K562 (cell line): ENCODE results near the gene NAV2. TPM values are rescaled to one million over a fixed set of nuclear protein-coding genes. Genes with fewer than 3 reads are reported as not detected.

Experiments
- ATF1 ChIP-seq, 2 experiments: fragments of 450-650 bp in 1 of 2; IDR thresholded peaks; 2 replicates each; pipeline ENCODE4 v1.6.1; 2016; ENCODE audit warnings: missing compliant biosample characterization in 1 of 2, missing genetic modification characterization in 1 of 2
- GTF2F1 ChIP-seq: IDR thresholded peaks from 2 replicates; pipeline ENCODE4 v1.6.1; 2011; ENCODE audit warnings: low read depth, low read length, improper control_type of control experiment
- HNRNPLL ChIP-seq: fragments of 200-400 bp; formaldehyde crosslinking; IDR thresholded peaks from 2 replicates; pipeline ENCODE4 v1.6.1; 2017; ENCODE audit warnings: low read length, low read depth, mild to moderate bottlenecking; ENCODE audit not compliant: poor library complexity, severe bottlenecking
- JUN ChIP-seq, 2 experiments: sonication (generic) in 1 of 2; formaldehyde crosslinking in 1 of 2; IDR thresholded peaks; 2 replicates each; pipeline versions ENCODE4 v1.6.1 to v1.8.0; 2012 to 2022; ENCODE audit warnings: borderline replicate concordance in 2 of 2, mild to moderate bottlenecking in 2 of 2, improper control_type of control experiment in 1 of 2, low read depth in 1 of 2, low read length in 1 of 2, missing genetic modification reagents in 1 of 2
- PHTF2 ChIP-seq: fragments of 250-450 bp; sonication (Bioruptor Pico); IDR thresholded peaks from 2 replicates; pipeline ENCODE4 v1.5.0; 2021; ENCODE audit warnings: mild to moderate bottlenecking
- RBM25 ChIP-seq: fragments of 200-400 bp; formaldehyde crosslinking; IDR thresholded peaks from 2 replicates; pipeline ENCODE4 v1.6.1; 2018; ENCODE audit warnings: low read length, low read depth, moderate library complexity; ENCODE audit not compliant: severe bottlenecking
- RBM34 ChIP-seq: fragments of 200-400 bp; formaldehyde crosslinking; IDR thresholded peaks from 2 replicates; pipeline ENCODE4 v1.6.1; 2018; ENCODE audit warnings: low read length, borderline replicate concordance; ENCODE audit not compliant: insufficient read depth
- RFX7 ChIP-seq: fragments of 250-450 bp; sonication (Bioruptor Pico); IDR thresholded peaks from 2 replicates; pipeline ENCODE4 v1.5.1; 2021; ENCODE audit warnings: mild to moderate bottlenecking
- ZFX ChIP-seq: sonication (generic); formaldehyde crosslinking; IDR thresholded peaks from 2 replicates; pipeline ENCODE4 v1.8.0; 2022; ENCODE audit warnings: mild to moderate bottlenecking, missing genetic modification reagents, moderate library complexity
- ZNF507 ChIP-seq: conservative IDR thresholded peaks from 2 replicates; pipeline ENCODE4 v1.6.1; 2017; ENCODE audit warnings: missing genetic modification characterization, missing compliant biosample characterization
- polyA plus RNA-seq, 8 experiments: library from polyadenylated mRNA; depleted of rRNA in 4 of 8; stranded (reverse) in 5 of 8; unstranded in 3 of 8; fragments of >200 nt; fragmentation: Nextera tagmentation in 2 of 8; fragmentation: Illumina TruSeq in 1 of 8; extraction: Ambion mirVana in 2 of 8; extraction: Trizol in 1 of 8; gene quantifications; 2 replicates each; pipeline versions ENCODE4 v1.2.1 to v1.2.3, GENCODE V29; 2011 to 2014; ENCODE audit warnings: inconsistent platforms in 1 of 8, missing spikeins in 1 of 8
- total RNA-seq, 7 experiments: library from RNA; depleted of rRNA in 6 of 7; stranded (reverse); fragments of >200 nt in 6 of 7; fragmentation: Illumina TruSeq in 2 of 7; extraction: Trizol in 2 of 7; gene quantifications; 2 replicates each; pipeline versions ENCODE4 v1.2.1 to v1.2.3, GENCODE V29; 2011 to 2021; ENCODE audit warnings: low replicate concordance in 1 of 7
- TF ChIP-seq, protein P1 (sequence below), 2 experiments: fragments of 450-650 bp in 1 of 2; sonication (generic) in 1 of 2; formaldehyde crosslinking in 1 of 2; IDR thresholded peaks in 1 of 2; conservative IDR thresholded peaks in 1 of 2; 2 replicates each; pipeline versions ENCODE4 v1.6.1 to v1.8.1; 2016 to 2023; ENCODE audit warnings: mild to moderate bottlenecking in 2 of 2, moderate library complexity in 2 of 2, inconsistent platforms in 1 of 2, missing genetic modification reagents in 1 of 2
- TF ChIP-seq, protein P2 (sequence below): fragments of 250-450 bp; sonication (Bioruptor Pico); IDR thresholded peaks from 2 replicates; pipeline ENCODE4 v1.5.0; 2020; ENCODE audit warnings: mild to moderate bottlenecking, borderline replicate concordance
- TF ChIP-seq, protein P3 (sequence below): fragments of 450-650 bp; IDR thresholded peaks from 2 replicates; pipeline ENCODE4 v1.6.1; 2017; ENCODE audit warnings: antibody characterized with exemption
- TF ChIP-seq, protein P4 (sequence below): sonication (generic); formaldehyde crosslinking; IDR thresholded peaks from 2 replicates; pipeline ENCODE4 v1.8.0; 2023; ENCODE audit warnings: missing genetic modification reagents, mild to moderate bottlenecking, borderline replicate concordance

NAV2 gene
- total and polyA plus RNA-seq, 9 of the 15 experiments (the other 6 are each of a cell fraction or from before 2014, with no cell fraction given): 0.03 to 0.35 (median 0.05) TPM

DNA sequence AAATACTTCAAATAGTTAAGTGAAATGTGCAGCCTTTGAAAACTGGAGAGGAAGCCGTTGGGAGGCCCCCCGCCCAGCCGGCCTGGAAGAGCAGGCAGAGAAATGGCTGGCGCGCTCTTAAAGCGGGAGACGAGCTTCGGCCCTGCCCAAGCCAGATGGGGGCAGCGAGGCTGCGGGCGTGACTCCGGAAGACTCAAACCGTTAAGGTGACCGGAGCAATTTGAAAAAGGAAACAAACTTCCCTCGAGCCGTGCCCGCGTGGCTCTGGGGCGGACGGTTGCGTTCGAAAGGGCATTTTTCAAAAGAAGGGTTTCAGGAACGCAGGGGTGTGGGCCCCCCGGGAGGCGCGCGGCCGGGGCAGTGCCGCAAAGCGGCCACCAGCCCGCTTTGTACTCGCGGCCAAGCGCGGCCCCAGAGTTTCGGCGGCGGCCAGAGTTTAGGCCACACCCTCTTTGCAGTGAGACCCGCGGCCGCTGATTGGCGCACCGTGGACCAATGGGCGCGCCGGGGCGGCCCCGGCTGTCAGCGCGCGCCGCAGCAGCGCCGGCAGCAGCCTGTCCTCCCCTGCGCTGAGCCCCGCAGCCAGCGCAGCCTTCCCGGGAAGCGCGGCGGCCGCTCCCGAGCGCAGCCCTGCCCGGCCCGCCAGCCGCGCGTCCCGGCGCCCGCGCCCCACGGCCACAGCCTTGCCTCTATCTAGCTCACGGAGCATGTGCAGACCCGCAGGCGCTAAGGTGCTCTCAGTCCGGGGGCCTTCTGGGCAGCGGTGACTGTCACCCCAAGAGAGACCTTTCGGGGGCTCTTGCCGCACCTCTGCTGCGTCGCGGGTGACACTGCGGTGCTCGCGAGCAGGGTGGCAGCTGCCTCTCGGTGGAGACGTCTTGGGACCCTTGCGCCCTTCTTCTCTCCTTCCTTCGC lies at the start of gene NAV2 (continued):
- TF ChIP-seq, protein P1, sequence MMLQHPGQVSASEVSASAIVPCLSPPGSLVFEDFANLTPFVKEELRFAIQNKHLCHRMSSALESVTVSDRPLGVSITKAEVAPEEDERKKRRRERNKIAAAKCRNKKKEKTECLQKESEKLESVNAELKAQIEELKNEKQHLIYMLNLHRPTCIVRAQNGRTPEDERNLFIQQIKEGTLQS (IDR thresholded peaks at IDR 0.05): no peak
- TF ChIP-seq, protein P1 (CRISPR knock-in tag; conservative IDR thresholded peaks at IDR 0.05): 0 out of 2 replicates have a peak, but pooled peaks have one; percentile 59
- TF ChIP-seq PHTF2 (no peak), RFX7 (no peak), GTF2F1 (no peak), ATF1 (CRISPR knock-in tag; IDR thresholded peaks at IDR 0.05) (no peak), ATF1 (tag; IDR thresholded peaks at IDR 0.05) (peak; percentile 57), ZFX (peak; percentile 79), JUN (IDR thresholded peaks at IDR 0.05; ENCODE audit: borderline replicate concordance, low read depth, low read length) (no peak), JUN (CRISPR knock-in tag; IDR thresholded peaks at IDR 0.05; ENCODE audit: borderline replicate concordance) (0 out of 2 replicates have a peak, but pooled peaks have one; percentile 62), RBM34 (0 out of 2 replicates have a peak, but pooled peaks have one; percentile 26), HNRNPLL (peak; percentile 81), RBM25 (peak; percentile 98), ZNF507 (no peak)
- TF ChIP-seq, protein P2, sequence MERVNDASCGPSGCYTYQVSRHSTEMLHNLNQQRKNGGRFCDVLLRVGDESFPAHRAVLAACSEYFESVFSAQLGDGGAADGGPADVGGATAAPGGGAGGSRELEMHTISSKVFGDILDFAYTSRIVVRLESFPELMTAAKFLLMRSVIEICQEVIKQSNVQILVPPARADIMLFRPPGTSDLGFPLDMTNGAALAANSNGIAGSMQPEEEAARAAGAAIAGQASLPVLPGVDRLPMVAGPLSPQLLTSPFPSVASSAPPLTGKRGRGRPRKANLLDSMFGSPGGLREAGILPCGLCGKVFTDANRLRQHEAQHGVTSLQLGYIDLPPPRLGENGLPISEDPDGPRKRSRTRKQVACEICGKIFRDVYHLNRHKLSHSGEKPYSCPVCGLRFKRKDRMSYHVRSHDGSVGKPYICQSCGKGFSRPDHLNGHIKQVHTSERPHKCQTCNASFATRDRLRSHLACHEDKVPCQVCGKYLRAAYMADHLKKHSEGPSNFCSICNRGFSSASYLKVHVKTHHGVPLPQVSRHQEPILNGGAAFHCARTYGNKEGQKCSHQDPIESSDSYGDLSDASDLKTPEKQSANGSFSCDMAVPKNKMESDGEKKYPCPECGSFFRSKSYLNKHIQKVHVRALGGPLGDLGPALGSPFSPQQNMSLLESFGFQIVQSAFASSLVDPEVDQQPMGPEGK (CRISPR knock-in tag): no peak
- TF ChIP-seq, protein P3, sequence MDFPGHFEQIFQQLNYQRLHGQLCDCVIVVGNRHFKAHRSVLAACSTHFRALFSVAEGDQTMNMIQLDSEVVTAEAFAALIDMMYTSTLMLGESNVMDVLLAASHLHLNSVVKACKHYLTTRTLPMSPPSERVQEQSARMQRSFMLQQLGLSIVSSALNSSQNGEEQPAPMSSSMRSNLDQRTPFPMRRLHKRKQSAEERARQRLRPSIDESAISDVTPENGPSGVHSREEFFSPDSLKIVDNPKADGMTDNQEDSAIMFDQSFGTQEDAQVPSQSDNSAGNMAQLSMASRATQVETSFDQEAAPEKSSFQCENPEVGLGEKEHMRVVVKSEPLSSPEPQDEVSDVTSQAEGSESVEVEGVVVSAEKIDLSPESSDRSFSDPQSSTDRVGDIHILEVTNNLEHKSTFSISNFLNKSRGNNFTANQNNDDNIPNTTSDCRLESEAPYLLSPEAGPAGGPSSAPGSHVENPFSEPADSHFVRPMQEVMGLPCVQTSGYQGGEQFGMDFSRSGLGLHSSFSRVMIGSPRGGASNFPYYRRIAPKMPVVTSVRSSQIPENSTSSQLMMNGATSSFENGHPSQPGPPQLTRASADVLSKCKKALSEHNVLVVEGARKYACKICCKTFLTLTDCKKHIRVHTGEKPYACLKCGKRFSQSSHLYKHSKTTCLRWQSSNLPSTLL: no peak
- TF ChIP-seq, protein P4, sequence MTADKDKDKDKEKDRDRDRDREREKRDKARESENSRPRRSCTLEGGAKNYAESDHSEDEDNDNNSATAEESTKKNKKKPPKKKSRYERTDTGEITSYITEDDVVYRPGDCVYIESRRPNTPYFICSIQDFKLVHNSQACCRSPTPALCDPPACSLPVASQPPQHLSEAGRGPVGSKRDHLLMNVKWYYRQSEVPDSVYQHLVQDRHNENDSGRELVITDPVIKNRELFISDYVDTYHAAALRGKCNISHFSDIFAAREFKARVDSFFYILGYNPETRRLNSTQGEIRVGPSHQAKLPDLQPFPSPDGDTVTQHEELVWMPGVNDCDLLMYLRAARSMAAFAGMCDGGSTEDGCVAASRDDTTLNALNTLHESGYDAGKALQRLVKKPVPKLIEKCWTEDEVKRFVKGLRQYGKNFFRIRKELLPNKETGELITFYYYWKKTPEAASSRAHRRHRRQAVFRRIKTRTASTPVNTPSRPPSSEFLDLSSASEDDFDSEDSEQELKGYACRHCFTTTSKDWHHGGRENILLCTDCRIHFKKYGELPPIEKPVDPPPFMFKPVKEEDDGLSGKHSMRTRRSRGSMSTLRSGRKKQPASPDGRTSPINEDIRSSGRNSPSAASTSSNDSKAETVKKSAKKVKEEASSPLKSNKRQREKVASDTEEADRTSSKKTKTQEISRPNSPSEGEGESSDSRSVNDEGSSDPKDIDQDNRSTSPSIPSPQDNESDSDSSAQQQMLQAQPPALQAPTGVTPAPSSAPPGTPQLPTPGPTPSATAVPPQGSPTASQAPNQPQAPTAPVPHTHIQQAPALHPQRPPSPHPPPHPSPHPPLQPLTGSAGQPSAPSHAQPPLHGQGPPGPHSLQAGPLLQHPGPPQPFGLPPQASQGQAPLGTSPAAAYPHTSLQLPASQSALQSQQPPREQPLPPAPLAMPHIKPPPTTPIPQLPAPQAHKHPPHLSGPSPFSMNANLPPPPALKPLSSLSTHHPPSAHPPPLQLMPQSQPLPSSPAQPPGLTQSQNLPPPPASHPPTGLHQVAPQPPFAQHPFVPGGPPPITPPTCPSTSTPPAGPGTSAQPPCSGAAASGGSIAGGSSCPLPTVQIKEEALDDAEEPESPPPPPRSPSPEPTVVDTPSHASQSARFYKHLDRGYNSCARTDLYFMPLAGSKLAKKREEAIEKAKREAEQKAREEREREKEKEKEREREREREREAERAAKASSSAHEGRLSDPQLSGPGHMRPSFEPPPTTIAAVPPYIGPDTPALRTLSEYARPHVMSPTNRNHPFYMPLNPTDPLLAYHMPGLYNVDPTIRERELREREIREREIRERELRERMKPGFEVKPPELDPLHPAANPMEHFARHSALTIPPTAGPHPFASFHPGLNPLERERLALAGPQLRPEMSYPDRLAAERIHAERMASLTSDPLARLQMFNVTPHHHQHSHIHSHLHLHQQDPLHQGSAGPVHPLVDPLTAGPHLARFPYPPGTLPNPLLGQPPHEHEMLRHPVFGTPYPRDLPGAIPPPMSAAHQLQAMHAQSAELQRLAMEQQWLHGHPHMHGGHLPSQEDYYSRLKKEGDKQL: no peak
